H9 (cell line): ENCODE data around the gene RTL3. TPM values are rescaled to one million over a fixed set of nuclear protein-coding genes. Genes with fewer than 3 reads are reported as not detected.

Experiments
- DNase-seq: peaks from one replicate; pipeline ENCODE4 v3.0.0-alpha.2; 2017
- H2AFZ ChIP-seq: one replicate; pipeline ENCODE4 v1.6.1; 2013; ENCODE audit warnings: mild to moderate bottlenecking, low read length, control low read depth, moderate library complexity
- H2AK5ac ChIP-seq: 2 replicates; pipeline ENCODE4 v1.6.1; 2013; ENCODE audit warnings: low read length, control low read depth, mixed read lengths; ENCODE audit not compliant: insufficient read length
- H2BK120ac ChIP-seq: one replicate; pipeline ENCODE4 v1.6.1; 2013; ENCODE audit warnings: low read depth, mild to moderate bottlenecking, low read length, control low read depth, inconsistent platforms; ENCODE audit not compliant: poor library complexity, severe bottlenecking
- H2BK12ac ChIP-seq: 2 replicates; pipeline ENCODE4 v1.6.1; 2013; ENCODE audit warnings: low read length, control low read depth, mixed read lengths, low read depth; ENCODE audit not compliant: insufficient read length
- H2BK15ac ChIP-seq: 2 replicates; pipeline ENCODE4 v1.6.1; 2013; ENCODE audit warnings: low read depth, low read length, control low read depth
- H2BK20ac ChIP-seq: one replicate; pipeline ENCODE4 v1.6.1; 2013; ENCODE audit warnings: low read depth, mild to moderate bottlenecking, low read length, control low read depth, inconsistent platforms; ENCODE audit not compliant: poor library complexity, severe bottlenecking
- H2BK5ac ChIP-seq: 2 replicates; pipeline ENCODE4 v1.6.1; 2013; ENCODE audit warnings: low read length, control low read depth, mixed read lengths; ENCODE audit not compliant: insufficient read length
- H3K14ac ChIP-seq: 2 replicates; pipeline ENCODE4 v1.6.1; 2013; ENCODE audit warnings: low read length, control low read depth; ENCODE audit not compliant: insufficient read depth
- H3K18ac ChIP-seq: 2 replicates; pipeline ENCODE4 v1.6.1; 2013; ENCODE audit warnings: low read depth, mild to moderate bottlenecking, mixed read lengths, low read length, control low read depth; ENCODE audit not compliant: insufficient read length
- H3K23ac ChIP-seq: 2 replicates; pipeline ENCODE4 v1.6.1; 2013; ENCODE audit warnings: low read length, control low read depth, mixed read lengths, low read depth; ENCODE audit not compliant: insufficient read length
- H3K23me2 ChIP-seq: 2 replicates; pipeline ENCODE4 v1.6.1; 2013; ENCODE audit warnings: low read depth, mild to moderate bottlenecking, mixed read lengths, low read length, control low read depth; ENCODE audit not compliant: insufficient read length, poor library complexity, severe bottlenecking
- H3K27ac ChIP-seq: 2 replicates; pipeline ENCODE4 v1.5.1; 2013; ENCODE audit warnings: low read length, control low read depth, mixed read lengths, low read depth; ENCODE audit not compliant: insufficient read length
- H3K27me3 ChIP-seq: 2 replicates; pipeline ENCODE4 v1.6.1; 2013; ENCODE audit warnings: low read length, control low read depth, inconsistent platforms; ENCODE audit not compliant: insufficient read depth
- H3K4ac ChIP-seq: 2 replicates; pipeline ENCODE4 v1.6.1; 2013; ENCODE audit warnings: low read depth, mild to moderate bottlenecking, control low read depth, inconsistent platforms, low read length, moderate library complexity
- H3K4me1 ChIP-seq: 2 replicates; pipeline ENCODE4 v1.6.1; 2013; ENCODE audit warnings: low read length, control low read depth, inconsistent platforms; ENCODE audit not compliant: insufficient read depth
- H3K4me2 ChIP-seq: 2 replicates; pipeline ENCODE4 v1.6.1; 2013; ENCODE audit warnings: low read length, control low read depth, mixed read lengths; ENCODE audit not compliant: insufficient read length, insufficient read depth
- H3K56ac ChIP-seq: 2 replicates; pipeline ENCODE4 v1.6.1; 2013; ENCODE audit warnings: low read depth, mild to moderate bottlenecking, mixed read lengths, low read length, control low read depth; ENCODE audit not compliant: insufficient read length
- H3K79me1 ChIP-seq: 2 replicates; pipeline ENCODE4 v1.6.1; 2013; ENCODE audit warnings: low read depth, mild to moderate bottlenecking, moderate library complexity, low read length, control low read depth, inconsistent platforms; ENCODE audit not compliant: insufficient read depth, poor library complexity, severe bottlenecking
- H3K79me2 ChIP-seq: 2 replicates; pipeline ENCODE4 v1.6.1; 2013; ENCODE audit warnings: low read length, control low read depth, inconsistent platforms; ENCODE audit not compliant: insufficient read depth
- H3K9ac ChIP-seq: 2 replicates; pipeline ENCODE4 v1.6.1; 2013; ENCODE audit warnings: low read length, control low read depth, mixed read lengths; ENCODE audit not compliant: insufficient read length; ENCODE audit errors: extremely low read depth
- H3K9me3 ChIP-seq: one replicate; pipeline ENCODE4 v1.6.1; 2013; ENCODE audit warnings: low read depth, low read length, inconsistent platforms; ENCODE audit not compliant: control insufficient read depth
- H3T11ph ChIP-seq: one replicate; pipeline ENCODE4 v1.6.1; 2013; ENCODE audit warnings: mild to moderate bottlenecking, low read length, control low read depth, inconsistent platforms
- H4K20me1 ChIP-seq: one replicate; pipeline ENCODE4 v1.6.1; 2013; ENCODE audit not compliant: control insufficient read depth, insufficient read length, insufficient read depth
- H4K5ac ChIP-seq: 2 replicates; pipeline ENCODE4 v1.6.1; 2013; ENCODE audit warnings: low read depth, mild to moderate bottlenecking, mixed read lengths, low read length, control low read depth; ENCODE audit not compliant: insufficient read length
- H4K8ac ChIP-seq: replicated peaks from 2 replicates; pipeline ENCODE4 v1.6.1; 2013; ENCODE audit warnings: low read length, control low read depth, mixed read lengths, low read depth; ENCODE audit not compliant: insufficient read length
- H4K91ac ChIP-seq: 2 replicates; pipeline ENCODE4 v1.6.1; 2013; ENCODE audit warnings: low read depth, mild to moderate bottlenecking, moderate library complexity, mixed read lengths, low read length, control low read depth; ENCODE audit not compliant: insufficient read length
- H3K27ac Mint-ChIP-seq, 3 experiments: 2 replicates in 2 of 3; 3 replicates in 1 of 3; pipeline ENCODE4 v1.8.0; 2020 to 2021; ENCODE audit warnings: mixed read lengths in 3 of 3, mild to moderate bottlenecking in 1 of 3, moderate library complexity in 1 of 3
- H3K27me3 Mint-ChIP-seq: 2 replicates; pipeline ENCODE4 v1.8.0; 2021; ENCODE audit warnings: low read depth, mild to moderate bottlenecking, moderate library complexity, mixed read lengths
- H3K36me3 Mint-ChIP-seq, 3 experiments: 2 replicates in 2 of 3; 3 replicates in 1 of 3; pipeline ENCODE4 v1.8.0; 2020 to 2021; ENCODE audit warnings: low read depth in 3 of 3, mixed read lengths in 3 of 3; ENCODE audit not compliant: insufficient read depth in 1 of 3
- H3K4me1 Mint-ChIP-seq, 2 experiments: 2 replicates each; pipeline ENCODE4 v1.8.0; 2020; ENCODE audit warnings: mixed read lengths in 2 of 2
- H3K4me3 Mint-ChIP-seq, 2 experiments: 2 replicates in 1 of 2; 3 replicates in 1 of 2; pipeline ENCODE4 v1.8.0; 2020 to 2021; ENCODE audit warnings: mild to moderate bottlenecking in 2 of 2, mixed read lengths in 2 of 2, moderate library complexity in 1 of 2
- H3K9me3 Mint-ChIP-seq, 2 experiments: 2 replicates in 1 of 2; 3 replicates in 1 of 2; pipeline ENCODE4 v1.8.0; 2020; ENCODE audit warnings: mild to moderate bottlenecking in 2 of 2, mixed read lengths in 2 of 2, moderate library complexity in 1 of 2
- CTCF ChIP-seq: fragments of 200-600 bp; sonication (generic); conservative IDR thresholded peaks from 3 replicates; pipeline ENCODE4 v1.8.0; 2021; ENCODE audit warnings: antibody characterized with exemption, mild to moderate bottlenecking
- WGBS: extraction: QIAGEN DNeasy Blood & Tissue Kit; methylation state at CpG from one replicate; pipeline ENCODE4 v1.1.7; 2013; ENCODE audit warnings: missing lambda C conversion rate, low lambda C conversion rate, mixed read lengths; ENCODE audit not compliant: insufficient read length; ENCODE audit errors: extremely low coverage; 5-methylcytosine and 5-hydroxymethylcytosine counted together
- total RNA-seq: library from RNA; stranded (reverse); gene quantifications from 2 replicates; pipeline ENCODE4 v1.2.1, GENCODE V29; 2021

RTL3 gene
- total RNA-seq, 1 experiment from 2014 or later = not detected

GRCh38 chrX:78706071-78706470, 46.9 kb upstream of the RTL3 start:
- no peak overlapping the region for H2AK5ac ChIP-seq
- no peaks in the 10 kb centered on the region for H3K27me3 ChIP-seq
- DNase-seq = no peak
- H4K8ac ChIP-seq = no peak overlapping the region
- Mint-ChIP-seq H3K27ac (no peak overlapping the region), H3K4me3 (no peak overlapping the region), H3K9me3 (peaks cover 48 to 52% of the 10 kb centered on the region in 2 experiments), H3K36me3 (no peaks in the 10 kb centered on the region), H3K27me3 (no peaks in the 10 kb centered on the region; the same call in 1 of the 2 replicates), H3K4me1 (no peaks in the 10 kb centered on the region)
- no peaks in the 10 kb centered on the region for H4K20me1 ChIP-seq
- H2AFZ ChIP-seq = no peak overlapping the region
- TF ChIP-seq CTCF = no peak
- H3K14ac ChIP-seq = no peak overlapping the region
- no peaks in the 10 kb centered on the region for H3K23me2 ChIP-seq
- no peaks in the 10 kb centered on the region for H3K79me1 ChIP-seq
- no peak overlapping the region for H2BK120ac ChIP-seq
- H2BK20ac ChIP-seq = no peak overlapping the region
- no peak overlapping the region for H4K91ac ChIP-seq
- no peak overlapping the region for H2BK15ac ChIP-seq
- H2BK5ac ChIP-seq = no peak overlapping the region
- no peak overlapping the region for H3K56ac ChIP-seq
- no peak overlapping the region for H3T11ph ChIP-seq
- no peak overlapping the region for H3K27ac ChIP-seq
- H3K9me3 ChIP-seq = peaks cover 7% of the 10 kb centered on the region
- no peak overlapping the region for H3K4me2 ChIP-seq
- H4K5ac ChIP-seq = no peak overlapping the region
- no peak overlapping the region for H3K4ac ChIP-seq
- H3K79me2 ChIP-seq = no peaks in the 10 kb centered on the region
- no CpG with 5 or more reads among the region's 2 CpGs for WGBS
- no peak overlapping the region for H3K9ac ChIP-seq
- H3K23ac ChIP-seq = no peak overlapping the region
- no peaks in the 10 kb centered on the region for H3K4me1 ChIP-seq
- H3K18ac ChIP-seq = no peak overlapping the region
- H2BK12ac ChIP-seq = no peak overlapping the region
